Neutrophil (primary cell): ENCODE data around the gene ASPA.

Source experiments
- H3K27ac ChIP-seq: fragments of 200-600 bp; sonication (generic); 2 replicates; pipeline ENCODE4 v1.5.1; 2016; ENCODE audit warnings: mild to moderate bottlenecking, moderate library complexity
- H3K27me3 ChIP-seq: fragments of 200-600 bp; sonication (generic); 2 replicates; pipeline ENCODE4 v1.6.0; 2016; ENCODE audit warnings: mild to moderate bottlenecking
- H3K36me3 ChIP-seq: fragments of 200-600 bp; sonication (generic); 2 replicates; pipeline ENCODE4 v1.5.1; 2017
- H3K4me1 ChIP-seq, 2 experiments: fragments of 200-600 bp in 1 of 2; sonication (generic) in 1 of 2; 1 replicate in 1 of 2; 2 replicates in 1 of 2; pipeline versions ENCODE4 v1.5.1 to v1.6.1; 2013 to 2016; ENCODE audit warnings: low read depth in 1 of 2, low read length in 1 of 2, mild to moderate bottlenecking in 1 of 2, moderate library complexity in 1 of 2; ENCODE audit not compliant: control insufficient read depth in 1 of 2, insufficient read depth in 1 of 2
- H3K4me3 ChIP-seq, 2 experiments: fragments of 200-600 bp in 1 of 2; sonication (generic) in 1 of 2; 1 replicate in 1 of 2; 2 replicates in 1 of 2; pipeline ENCODE4 v1.5.1; 2013 to 2016; ENCODE audit warnings: low read depth in 1 of 2, low read length in 1 of 2, mild to moderate bottlenecking in 1 of 2, moderate library complexity in 1 of 2
- H3K9me3 ChIP-seq: fragments of 200-600 bp; sonication (generic); 2 replicates; pipeline ENCODE4 v1.5.1; 2016
- TF ChIP-seq, protein P1 (sequence below): fragments of 200-600 bp; sonication (generic); IDR thresholded peaks from 2 replicates; pipeline ENCODE4 v1.5.1; 2016; ENCODE audit warnings: antibody characterized with exemption

Gene ASPA

DNA sequence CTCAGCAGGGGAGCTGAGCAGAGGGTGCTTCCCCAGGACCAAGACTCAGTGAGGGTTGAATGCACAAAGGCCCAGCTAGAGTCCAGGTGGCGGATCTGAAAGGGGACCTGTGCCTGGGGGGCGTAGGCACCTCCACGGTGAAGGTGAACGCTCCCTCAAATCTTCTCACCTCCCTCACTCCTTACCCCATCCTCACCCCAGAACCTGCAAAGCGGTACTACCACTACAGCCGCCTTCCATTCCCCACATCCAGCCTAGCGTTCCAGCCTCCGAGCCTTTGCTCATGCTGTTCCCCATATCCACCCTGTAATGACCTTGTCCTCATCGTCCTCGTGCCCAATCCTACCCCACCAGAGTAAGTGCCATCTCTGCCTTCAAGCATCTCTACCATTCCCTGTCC is 51.2 kb downstream of the ASPA start:
- TF ChIP-seq, protein P1, sequence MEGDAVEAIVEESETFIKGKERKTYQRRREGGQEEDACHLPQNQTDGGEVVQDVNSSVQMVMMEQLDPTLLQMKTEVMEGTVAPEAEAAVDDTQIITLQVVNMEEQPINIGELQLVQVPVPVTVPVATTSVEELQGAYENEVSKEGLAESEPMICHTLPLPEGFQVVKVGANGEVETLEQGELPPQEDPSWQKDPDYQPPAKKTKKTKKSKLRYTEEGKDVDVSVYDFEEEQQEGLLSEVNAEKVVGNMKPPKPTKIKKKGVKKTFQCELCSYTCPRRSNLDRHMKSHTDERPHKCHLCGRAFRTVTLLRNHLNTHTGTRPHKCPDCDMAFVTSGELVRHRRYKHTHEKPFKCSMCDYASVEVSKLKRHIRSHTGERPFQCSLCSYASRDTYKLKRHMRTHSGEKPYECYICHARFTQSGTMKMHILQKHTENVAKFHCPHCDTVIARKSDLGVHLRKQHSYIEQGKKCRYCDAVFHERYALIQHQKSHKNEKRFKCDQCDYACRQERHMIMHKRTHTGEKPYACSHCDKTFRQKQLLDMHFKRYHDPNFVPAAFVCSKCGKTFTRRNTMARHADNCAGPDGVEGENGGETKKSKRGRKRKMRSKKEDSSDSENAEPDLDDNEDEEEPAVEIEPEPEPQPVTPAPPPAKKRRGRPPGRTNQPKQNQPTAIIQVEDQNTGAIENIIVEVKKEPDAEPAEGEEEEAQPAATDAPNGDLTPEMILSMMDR = no peak
- no peaks in the 10 kb centered on the region for H3K36me3 ChIP-seq
- no peak overlapping the region for H3K4me3 ChIP-seq
- H3K27ac ChIP-seq = no peak overlapping the region
- H3K4me1 ChIP-seq = no peaks in the 10 kb centered on the region
- no peaks in the 10 kb centered on the region for H3K27me3 ChIP-seq
- H3K9me3 ChIP-seq = no peaks in the 10 kb centered on the region

DNA sequence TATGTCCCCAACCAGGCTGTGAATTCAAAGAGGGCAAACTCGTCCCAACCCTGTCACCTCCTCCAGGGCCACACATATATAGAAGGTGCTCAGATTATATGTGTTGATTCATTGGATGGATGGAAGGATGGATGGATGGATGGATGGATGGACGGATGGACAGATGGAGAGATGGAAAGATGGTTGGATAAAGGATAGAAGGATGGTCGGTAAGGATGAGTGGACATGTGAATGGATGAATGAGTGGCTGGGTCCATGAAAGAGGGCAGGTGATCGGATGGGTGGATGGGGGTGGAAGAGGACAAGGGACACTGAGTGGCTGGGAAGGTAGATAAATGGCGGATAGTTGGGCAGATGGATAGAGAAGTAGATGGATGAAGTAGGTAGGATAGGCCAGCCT is 51.7 kb downstream of the ASPA start:
- H3K9me3 ChIP-seq = no peaks in the 10 kb centered on the region
- TF ChIP-seq, protein P1 = no peak
- H3K4me1 ChIP-seq = no peaks in the 10 kb centered on the region
- no peak overlapping the region for H3K4me3 ChIP-seq
- no peaks in the 10 kb centered on the region for H3K36me3 ChIP-seq
- no peak overlapping the region for H3K27ac ChIP-seq
- H3K27me3 ChIP-seq = no peaks in the 10 kb centered on the region

DNA sequence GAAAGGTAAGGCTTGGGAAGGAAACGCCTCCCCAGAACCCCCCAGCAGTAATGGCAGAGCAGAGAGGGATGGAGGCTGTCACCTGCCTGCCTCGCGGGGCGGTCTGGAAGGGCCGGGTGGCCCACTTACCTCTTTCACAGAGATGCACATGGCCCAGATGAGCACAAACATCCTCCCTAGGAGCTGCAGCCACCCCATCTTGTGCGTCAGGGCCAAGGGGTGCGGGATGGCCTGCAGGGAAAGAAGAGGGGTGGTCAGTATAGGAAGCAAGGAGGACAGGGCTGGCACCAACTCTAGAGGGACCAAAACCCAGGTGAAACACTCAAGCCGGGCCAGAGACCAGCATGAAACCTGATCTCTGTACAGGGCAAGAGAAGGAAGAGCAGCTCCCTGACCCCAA is 52.1 kb downstream of the ASPA start:
- Histone ChIP-seq H3K36me3 (no peaks in the 10 kb centered on the region), H3K4me3 (no peak overlapping the region), H3K27me3 (no peaks in the 10 kb centered on the region), H3K9me3 (no peaks in the 10 kb centered on the region), H3K27ac (no peak overlapping the region), H3K4me1 (no peaks in the 10 kb centered on the region)
- TF ChIP-seq, protein P1 = no peak

DNA sequence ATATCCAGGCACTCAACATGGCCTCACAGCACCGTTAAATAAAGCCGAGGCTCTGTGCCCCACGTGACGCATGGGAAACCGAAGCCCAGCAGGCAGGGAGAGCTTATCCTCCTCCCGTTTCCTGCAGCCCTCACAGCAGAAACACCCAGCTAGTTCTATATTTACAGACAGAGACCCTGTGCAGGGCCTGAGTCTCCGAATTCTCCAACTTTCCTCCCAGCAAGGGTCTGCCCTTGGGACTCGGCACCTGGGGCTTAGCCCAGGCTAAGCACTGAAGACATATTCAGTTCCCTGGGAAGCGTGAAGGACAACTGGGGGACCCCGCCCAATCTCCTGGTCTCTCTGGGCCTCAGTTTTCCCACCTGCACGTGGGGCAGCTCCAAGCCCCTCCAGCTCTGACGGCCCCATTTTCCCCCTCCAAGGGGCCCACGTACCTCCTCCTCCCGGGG is 52.6 kb downstream of the ASPA start:
- H3K27me3 ChIP-seq = peaks cover under 1% of the 10 kb centered on the region
- H3K4me3 ChIP-seq = no peak overlapping the region
- no peaks in the 10 kb centered on the region for H3K9me3 ChIP-seq
- H3K27ac ChIP-seq = no peak overlapping the region
- H3K4me1 ChIP-seq = no peaks in the 10 kb centered on the region
- no peaks in the 10 kb centered on the region for H3K36me3 ChIP-seq
- TF ChIP-seq, protein P1 = no peak

DNA sequence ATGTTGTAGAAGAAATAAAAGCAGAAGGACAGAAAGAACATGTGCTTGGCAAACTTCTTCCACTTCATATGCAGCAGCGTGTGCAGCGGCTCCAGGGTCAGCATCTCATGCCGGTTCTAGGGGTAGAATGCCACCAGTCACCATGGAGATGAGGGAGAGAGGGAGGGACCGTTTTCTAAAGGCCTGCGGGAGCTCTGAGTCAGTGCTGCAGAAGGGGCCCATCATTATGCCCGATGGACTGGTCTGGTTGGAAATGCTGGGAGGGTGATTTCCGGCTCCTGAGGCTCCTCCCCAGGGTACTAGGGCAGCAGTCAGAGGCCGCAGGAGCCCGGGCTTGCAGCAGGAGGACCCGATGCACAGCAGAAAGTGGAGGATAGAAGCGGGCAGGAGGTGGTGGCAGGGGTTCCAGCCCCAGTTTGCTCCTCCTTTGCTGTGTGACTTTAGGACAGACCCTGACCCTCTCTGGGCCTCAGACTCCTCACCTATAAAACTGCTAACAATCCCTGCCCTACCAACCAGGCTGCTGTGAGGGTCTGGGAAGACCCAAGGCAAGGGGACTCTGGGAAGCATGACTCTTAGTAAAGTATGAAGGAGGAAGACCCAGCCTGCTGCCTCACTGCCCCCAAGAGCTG is 53.2 kb downstream of the ASPA start:
- H3K27me3 ChIP-seq = peaks cover 7% of the 10 kb centered on the region
- H3K36me3 ChIP-seq = no peaks in the 10 kb centered on the region
- TF ChIP-seq, protein P1 = no peak
- no peak overlapping the region for H3K27ac ChIP-seq
- no peak overlapping the region for H3K4me3 ChIP-seq
- no peaks in the 10 kb centered on the region for H3K4me1 ChIP-seq
- no peaks in the 10 kb centered on the region for H3K9me3 ChIP-seq
